Ovary (tissue), 9 donors: Measurements from ENCODE around the gene TIMP4. TPM values are rescaled to one million over a fixed set of nuclear protein-coding genes. Genes with fewer than 3 reads are reported as not detected.

Source experiments
- DNase-seq, 5 donors: peaks; one replicate each; pipeline ENCODE4 v3.0.0-alpha.2; 2019 to 2020
- H3K27ac ChIP-seq, 2 donors: fragments of 200-600 bp; one replicate each; pipeline versions ENCODE4 v1.5.1 to v1.8.0; 2019 to 2022
- H3K27me3 ChIP-seq: fragments of 200-600 bp; one replicate; pipeline ENCODE4 v1.8.0; 2022
- H3K36me3 ChIP-seq: fragments of 200-600 bp; sonication (generic); one replicate; pipeline ENCODE4 v1.5.1; 2019
- H3K4me1 ChIP-seq: one replicate; pipeline ENCODE4 v1.8.1; 2013; ENCODE audit warnings: mild to moderate bottlenecking, moderate library complexity; ENCODE audit not compliant: insufficient read depth
- H3K4me3 ChIP-seq: fragments of 200-600 bp; sonication (generic); one replicate; pipeline ENCODE4 v1.5.1; 2017
- H3K9me3 ChIP-seq, 2 donors: fragments of 200-600 bp in 1 of 2; sonication (generic) in 1 of 2; one replicate each; pipeline versions ENCODE4 v1.5.1 to v1.8.1; 2013 to 2019; ENCODE audit warnings: mild to moderate bottlenecking in 1 of 2, moderate library complexity in 1 of 2
- CTCF ChIP-seq, 3 donors: fragments of 450-650 bp in 2 of 3; fragments of 200-600 bp in 1 of 3; IDR thresholded peaks; one replicate each; pipeline versions ENCODE4 v1.5.1 to v1.8.0; 2016 to 2022; ENCODE audit warnings: antibody characterized with exemption in 3 of 3, mild to moderate bottlenecking in 1 of 3
- EP300 ChIP-seq: sonication (generic); formaldehyde crosslinking; IDR thresholded peaks from one replicate; pipeline ENCODE4 v1.6.1; 2017; ENCODE audit warnings: antibody characterized with exemption
- POLR2A ChIP-seq: fragments of 450-650 bp; IDR thresholded peaks from one replicate; pipeline ENCODE4 v1.6.1; 2017; ENCODE audit warnings: antibody characterized with exemption, mild to moderate bottlenecking, moderate library complexity
- WGBS, 3 donors: extraction: QIAGEN DNeasy Blood & Tissue Kit in 1 of 3; methylation state at CpG; one replicate each; pipeline versions ENCODE4 v1.1.5 to v1.1.7; 2013 to 2017; 5-methylcytosine and 5-hydroxymethylcytosine counted together
- intact Hi-C, 4 donors: fragments of 100-400 bp; cut with DNase I; formaldehyde crosslinking; loops; one replicate each; pipeline versions ENCODE4 v1.11.0 to v1.15.1; 2022 to 2023
- polyA plus RNA-seq, 2 donors: library from polyadenylated mRNA; stranded (reverse); fragments of 200-250 nt in 1 of 2; fragments of 350-450 nt in 1 of 2; fragmentation: Illumina TruSeq in 1 of 2; extraction: RNeasy Lipid Tissue Mini Kit (QIAGEN cat#74804) in 1 of 2; gene quantifications; one replicate each; pipeline ENCODE4 v1.2.3, GENCODE V29; 2013 to 2014
- total RNA-seq, 7 donors: library from RNA; depleted of rRNA in 2 of 7; stranded (reverse); fragments of >200 nt in 2 of 7; fragmentation: NEBNext Ultra II Directional in 3 of 7; extraction: Animal tissue kit (Norgen Biotek cat#: 25700) in 3 of 7; gene quantifications; one replicate each; pipeline versions ENCODE4 v1.1.0 to v1.2.4, GENCODE V29; 2016 to 2023
- donor health status: DM: no; HTN: no; CAD: no; lungs with moderate emphysema.
- donor health status: DM: no; HTN: no; CAD: no.
- donor health status: Bipolar disorder and iron deficiency.
- donor health status: DM: yes; HTN: yes; CAD: no.
- donor health status: DM: no; HTN: no; CAD: no.
- donor health status: DM: yes; HTN: yes; CAD: no.

Gene TIMP4
- total and polyA plus RNA-seq, 9 donors = 1.1 to 11.8 (median 4.3) TPM

- Histone ChIP-seq H3K27ac (no peak overlapping the region), H3K4me3 (no peak overlapping the region), H3K36me3 (no peaks in the 10 kb centered on the region), H3K27me3 (no peaks in the 10 kb centered on the region), H3K9me3 (no peaks in the 10 kb centered on the region), H3K4me1 (peaks cover 14% of the 10 kb centered on the region)
- intact Hi-C loops = loop anchor here in 1 of 4 donors (10.0 kb wide), 1 partner anchor 104 kb away; the partner anchor contains the start of gene PPARG
- 84 to 92% (median 91%) methylated on average over 5 of the region's 5 CpGs for WGBS, 3 donors
- no peak for TF ChIP-seq EP300
- TF ChIP-seq CTCF (IDR thresholded peaks at IDR 0.05) = no peak
- TF ChIP-seq POLR2A = no peak
- DNase-seq = no peak
Observed at GRCh38 chr3:12180631-12181030, 21.9 kb upstream of the TIMP4 start.

- no peaks in the 10 kb centered on the region for H3K27me3 ChIP-seq
- peaks cover 14% of the 10 kb centered on the region for H3K4me1 ChIP-seq
- 67 to 75% (median 69%) methylated on average over 6 of the region's 6 CpGs for WGBS, 3 donors
- H3K36me3 ChIP-seq = no peaks in the 10 kb centered on the region
- TF ChIP-seq POLR2A (no peak), CTCF (IDR thresholded peaks at IDR 0.05) (no peak), EP300 (no peak)
- no peak overlapping the region for H3K27ac ChIP-seq
- no peaks in the 10 kb centered on the region for H3K9me3 ChIP-seq
- H3K4me3 ChIP-seq = no peak overlapping the region
- intact Hi-C loops = loop anchor here in 1 of 4 donors (10.0 kb wide), 1 partner anchor 105 kb away; the partner anchor contains the start of gene PPARG
- peak in 3 of 5 donors; percentile 43 to 58 (median 47) for DNase-seq
Observed at GRCh38 chr3:12180218-12180617, 21.5 kb upstream of the TIMP4 start.

GRCh38 chr3:12179441-12179840 lies 20.7 kb upstream of the TIMP4 start:
- H3K4me1 ChIP-seq = peaks cover 11% of the 10 kb centered on the region
- H3K36me3 ChIP-seq = no peaks in the 10 kb centered on the region
- no peak overlapping the region for H3K4me3 ChIP-seq
- DNase-seq = no peak
- H3K27me3 ChIP-seq = no peaks in the 10 kb centered on the region
- no peak overlapping the region for H3K27ac ChIP-seq
- H3K9me3 ChIP-seq = no peaks in the 10 kb centered on the region
- intact Hi-C loops = loop anchor here in 2 of 4 donors (5.0 kb wide), 1 partner anchor 42 kb away; no protein-coding TSS in a partner anchor
- TF ChIP-seq CTCF (IDR thresholded peaks at IDR 0.05) (no peak), EP300 (no peak), POLR2A (no peak)
- WGBS, 3 donors = 96 to 100% (median 98%) methylated on average over 1 of the region's 1 CpG

GRCh38 chr3:12178091-12178820 lies 19.5 kb upstream of the TIMP4 start:
- no peak for TF ChIP-seq CTCF (IDR thresholded peaks at IDR 0.05)
- no peak for TF ChIP-seq POLR2A
- TF ChIP-seq EP300 = no peak
- Histone ChIP-seq H3K36me3 (no peaks in the 10 kb centered on the region), H3K27me3 (no peaks in the 10 kb centered on the region), H3K4me1 (peaks cover 10% of the 10 kb centered on the region), H3K4me3 (no peak overlapping the region), H3K9me3 (no peaks in the 10 kb centered on the region), H3K27ac (no peak overlapping the region)
- peak in 2 of 5 donors; percentile 41 to 43 for DNase-seq
- WGBS, 3 donors = 58 to 67% (median 61%) methylated on average over 6 of the region's 6 CpGs
- intact Hi-C loops = loop anchor here in 2 of 4 donors (5.0 kb wide), 1 partner anchor 41 kb away; no protein-coding TSS in a partner anchor
